D721Med (cell line): ENCODE data around the gene SLIT1.

Source experiments
- DNase-seq: peaks from one replicate; pipeline ENCODE4 v3.0.0; 2011; ENCODE audit warnings: low spot score; ENCODE audit not compliant: insufficient read length
- FAIRE-seq: peaks from 2 replicates; lab custom pipeline; 2011; peaks lifted over from hg19 to GRCh38; lab: Jason Lieb, UNC
- CTCF ChIP-seq: IDR thresholded peaks from 2 replicates; pipeline ENCODE4 v1.5.1; 2012; ENCODE audit warnings: mild to moderate bottlenecking, control low read depth; ENCODE audit not compliant: insufficient read depth; ENCODE audit errors: missing control alignments

Gene SLIT1

DNA sequence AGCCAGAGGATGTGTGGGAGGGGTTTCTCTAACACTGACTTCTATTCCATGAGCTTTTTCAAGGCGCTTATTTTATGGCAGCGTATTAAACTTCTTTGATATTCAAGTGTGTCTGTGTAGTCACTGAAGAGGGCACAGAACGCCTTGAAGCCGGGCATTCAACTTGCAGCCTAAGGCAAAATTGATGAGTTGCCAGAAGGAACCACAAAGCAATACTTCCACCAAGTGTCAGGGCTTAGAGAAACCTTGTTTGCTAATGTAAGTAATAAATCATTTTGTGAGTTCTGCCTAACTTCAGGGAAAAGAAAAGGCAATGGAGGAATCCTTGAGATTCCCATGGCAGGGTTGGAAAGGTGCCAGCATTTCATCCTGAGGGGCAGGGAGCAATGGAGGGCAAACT is 189.9 kb downstream of the SLIT1 start:
- TF ChIP-seq CTCF, result no peak
- FAIRE-seq (no peak), DNase-seq (no peak)

- DNase-seq, result no peak
- FAIRE-seq, result no peak
- TF ChIP-seq CTCF, result no peak
Measured at GRCh38 chr10:96992721-96993120, 193.0 kb downstream of the SLIT1 start.

- no peak for FAIRE-seq
- no peak for TF ChIP-seq CTCF
- no peak for DNase-seq
Measured at GRCh38 chr10:96991313-96991841, 194.4 kb downstream of the SLIT1 start.

GRCh38 chr10:96988426-96988825 is 197.3 kb downstream of the SLIT1 start:
- DNase-seq, result no peak
- TF ChIP-seq CTCF, result no peak
- no peak for FAIRE-seq

GRCh38 chr10:96987842-96988175 is 197.9 kb downstream of the SLIT1 start:
- FAIRE-seq (no peak), DNase-seq (no peak)
- TF ChIP-seq CTCF, result no peak

DNA sequence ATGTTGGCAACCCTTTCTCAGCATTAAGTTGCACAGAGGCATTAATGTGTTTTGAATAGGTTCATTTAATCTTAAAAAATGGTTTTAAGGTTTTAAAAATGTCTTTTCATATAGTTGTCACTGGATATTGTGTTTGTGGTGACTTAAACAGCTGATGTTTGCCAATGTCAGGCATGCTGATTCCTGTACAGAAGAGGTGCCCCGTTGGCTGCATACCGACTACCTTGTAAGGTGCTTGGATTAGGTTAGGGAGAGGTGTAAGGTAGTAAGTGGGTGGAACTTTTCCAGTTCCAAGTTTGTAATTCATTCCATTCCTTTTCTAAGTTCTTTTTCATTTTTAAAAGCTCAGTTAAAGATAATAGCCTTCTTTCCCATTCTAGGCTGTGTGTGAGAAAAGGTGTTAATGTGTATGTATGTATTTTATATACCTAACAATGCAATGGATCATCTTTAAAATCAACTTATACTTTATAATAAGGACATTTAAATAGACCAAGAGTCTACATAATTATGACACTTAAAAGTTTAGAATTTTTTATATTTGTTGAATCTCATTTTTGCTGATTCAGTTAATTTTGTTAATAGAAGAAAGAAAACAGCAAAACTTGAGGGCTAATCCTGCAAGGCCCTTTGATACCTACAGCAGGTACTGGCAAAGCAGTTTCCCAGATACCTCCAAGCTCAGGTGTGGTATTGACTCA is 198.5 kb downstream of the SLIT1 start:
- no peak for DNase-seq
- no peak for TF ChIP-seq CTCF
- no peak for FAIRE-seq

- no peak for DNase-seq
- no peak for TF ChIP-seq CTCF
- FAIRE-seq, result no peak
Measured at GRCh38 chr10:96986200-96986856, 199.4 kb downstream of the SLIT1 start.
